ENCODE measurements around the gene IGFBP7. TPM values are rescaled to one million over a fixed set of nuclear protein-coding genes. Genes with fewer than 3 reads are reported as not detected.
A peak's percentile ranks its signal among the peaks of the same experiment; 100 is the strongest.

The IGFBP7 gene
- total RNA-seq, 1 experiment from 2014 or later: 1,151 TPM

GRCh38 chr4:57098415-57098814 lies 11.8 kb downstream of the IGFBP7 start:
- no peak overlapping the region for H3K27ac ChIP-seq
- H3K36me3 ChIP-seq: peaks cover 69% of the 10 kb centered on the region
- DNase-seq (ENCODE audit: low read depth in 1 of 2, low spot score in 2 of 2): no peak
- no peaks in the 10 kb centered on the region for H3K27me3 ChIP-seq (replicated peaks)
- no peak overlapping the region for H3K4me3 ChIP-seq
- H3K4me1 ChIP-seq (replicated peaks): peaks cover 94% of the 10 kb centered on the region
- no peaks in the 10 kb centered on the region; the same call in 1 of the 2 replicates for H3K9me3 ChIP-seq (replicated peaks)

GRCh38 chr4:57097711-57098110 lies 12.5 kb downstream of the IGFBP7 start:
- H3K4me3 ChIP-seq: no peak overlapping the region
- DNase-seq (ENCODE audit: low read depth in 1 of 2, low spot score in 2 of 2): no peak
- H3K27me3 ChIP-seq (replicated peaks): no peaks in the 10 kb centered on the region
- peaks cover 87% of the 10 kb centered on the region for H3K4me1 ChIP-seq (replicated peaks)
- no peak overlapping the region for H3K27ac ChIP-seq
- H3K9me3 ChIP-seq (replicated peaks): no peaks in the 10 kb centered on the region; the same call in 1 of the 2 replicates
- peaks cover 69% of the 10 kb centered on the region for H3K36me3 ChIP-seq

- no peak overlapping the region for H3K27ac ChIP-seq
- no peaks in the 10 kb centered on the region; the same call in 1 of the 2 replicates for H3K9me3 ChIP-seq (replicated peaks)
- H3K27me3 ChIP-seq (replicated peaks): no peaks in the 10 kb centered on the region
- no peak for DNase-seq (ENCODE audit: low read depth in 1 of 2, low spot score in 2 of 2)
- H3K4me1 ChIP-seq (replicated peaks): peaks cover 76% of the 10 kb centered on the region
- peaks cover 73% of the 10 kb centered on the region for H3K36me3 ChIP-seq
- no peak overlapping the region for H3K4me3 ChIP-seq
Measured at GRCh38 chr4:57095956-57096355, 14.2 kb downstream of the IGFBP7 start.

DNA sequence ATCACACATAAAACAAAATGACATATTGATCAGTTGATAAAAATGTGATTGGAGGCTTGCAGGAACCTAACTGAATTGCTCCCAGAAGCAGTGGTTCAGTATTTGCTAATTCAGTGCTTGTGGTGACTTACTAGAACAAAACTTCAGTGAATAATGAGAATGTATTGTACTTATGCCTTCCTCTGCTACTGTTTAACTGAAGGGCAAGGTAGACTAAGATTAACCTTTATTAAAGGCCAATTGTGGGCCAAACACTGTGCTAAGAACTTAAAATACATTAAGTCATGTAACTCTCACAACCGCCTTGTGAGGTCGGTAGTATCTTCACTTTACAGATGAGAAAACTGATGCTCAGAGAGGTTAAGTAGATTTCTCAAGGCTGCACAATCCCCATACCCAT lies 14.9 kb downstream of the IGFBP7 start:
- Histone ChIP-seq H3K36me3 (peaks cover 71% of the 10 kb centered on the region), H3K4me1 (replicated peaks) (peaks cover 70% of the 10 kb centered on the region), H3K27ac (peak overlapping the region; percentile 62), H3K4me3 (no peak overlapping the region), H3K27me3 (replicated peaks) (no peaks in the 10 kb centered on the region), H3K9me3 (replicated peaks) (no peaks in the 10 kb centered on the region; the same call in 1 of the 2 replicates)
- no peak for DNase-seq (ENCODE audit: low read depth in 1 of 2, low spot score in 2 of 2)

DNA sequence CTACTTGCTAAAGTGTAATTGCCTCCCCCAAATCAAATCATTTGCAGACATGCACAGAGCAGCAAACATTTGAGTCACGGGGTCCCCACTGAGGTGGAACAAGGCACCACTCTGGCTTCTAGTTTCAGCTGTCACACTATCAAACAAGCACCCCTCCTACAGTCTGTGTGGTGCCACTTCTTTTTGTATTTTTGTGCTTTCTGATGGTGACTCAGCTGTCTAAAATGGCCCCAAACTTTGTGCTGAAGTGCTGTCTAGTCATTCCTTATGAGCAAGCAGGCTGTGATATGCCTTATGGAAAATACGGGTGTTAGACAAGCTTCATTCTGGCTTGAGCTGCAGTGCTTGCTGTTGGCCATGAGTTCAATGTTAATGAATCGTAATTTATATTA lies 15.4 kb downstream of the IGFBP7 start:
- H3K9me3 ChIP-seq (replicated peaks): no peaks in the 10 kb centered on the region; the same call in 1 of the 2 replicates
- no peak overlapping the region for H3K4me3 ChIP-seq
- peak overlapping the region; percentile 62 for H3K27ac ChIP-seq
- H3K4me1 ChIP-seq (replicated peaks): peaks cover 73% of the 10 kb centered on the region
- H3K36me3 ChIP-seq: peaks cover 75% of the 10 kb centered on the region
- DNase-seq (ENCODE audit: low read depth in 1 of 2, low spot score in 2 of 2): peak; percentile 65 to 78
- no peaks in the 10 kb centered on the region for H3K27me3 ChIP-seq (replicated peaks)

GRCh38 chr4:57093845-57094831 lies 16.0 kb downstream of the IGFBP7 start:
- H3K4me3 ChIP-seq: no peak overlapping the region
- peak overlapping the region; percentile 62 for H3K27ac ChIP-seq
- no peak for DNase-seq (ENCODE audit: low read depth in 1 of 2, low spot score in 2 of 2)
- no peaks in the 10 kb centered on the region for H3K27me3 ChIP-seq (replicated peaks)
- H3K36me3 ChIP-seq: peaks cover 76% of the 10 kb centered on the region
- H3K4me1 ChIP-seq (replicated peaks): peaks cover 73% of the 10 kb centered on the region
- no peaks in the 10 kb centered on the region; the same call in 1 of the 2 replicates for H3K9me3 ChIP-seq (replicated peaks)

GRCh38 chr4:57091657-57092162 lies 18.5 kb downstream of the IGFBP7 start:
- Histone ChIP-seq H3K4me1 (replicated peaks) (peaks cover 53% of the 10 kb centered on the region), H3K4me3 (no peak overlapping the region), H3K36me3 (peaks cover 75% of the 10 kb centered on the region), H3K27ac (no peak overlapping the region), H3K27me3 (replicated peaks) (no peaks in the 10 kb centered on the region), H3K9me3 (replicated peaks) (no peaks in the 10 kb centered on the region; the same call in 1 of the 2 replicates)
- no peak for DNase-seq (ENCODE audit: low read depth in 1 of 2, low spot score in 2 of 2)

GRCh38 chr4:57090079-57090478 lies 20.1 kb downstream of the IGFBP7 start:
- H3K4me1 ChIP-seq (replicated peaks): peaks cover 41% of the 10 kb centered on the region
- DNase-seq (ENCODE audit: low read depth in 1 of 2, low spot score in 2 of 2): no peak
- peaks cover 72% of the 10 kb centered on the region for H3K36me3 ChIP-seq
- H3K27ac ChIP-seq: no peak overlapping the region
- no peaks in the 10 kb centered on the region; the same call in 1 of the 2 replicates for H3K9me3 ChIP-seq (replicated peaks)
- no peak overlapping the region for H3K4me3 ChIP-seq
- H3K27me3 ChIP-seq (replicated peaks): no peaks in the 10 kb centered on the region

DNA sequence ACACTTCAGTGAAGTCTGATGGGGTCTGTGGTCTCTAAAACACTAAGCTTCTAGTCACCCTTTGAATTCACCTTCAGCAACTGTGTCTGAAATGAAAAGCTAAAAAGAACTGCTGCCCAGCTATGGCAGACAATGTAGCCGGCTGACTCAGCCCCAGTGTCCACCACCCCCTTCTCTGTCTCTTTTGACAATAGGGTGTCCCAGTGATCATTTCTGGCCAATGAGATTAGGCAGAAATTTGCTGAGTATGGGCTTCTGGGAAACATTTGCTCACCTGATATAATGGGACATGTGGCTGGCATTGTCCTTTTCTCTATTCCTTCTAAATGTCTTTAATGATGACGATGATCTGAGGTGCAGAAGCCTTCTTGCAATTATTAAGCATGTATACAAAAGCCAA lies 20.6 kb downstream of the IGFBP7 start:
- peak in 1 of 2 experiments; percentile 53 for DNase-seq (ENCODE audit: low read depth in 1 of 2, low spot score in 2 of 2)
- no peaks in the 10 kb centered on the region for H3K27me3 ChIP-seq (replicated peaks)
- peaks cover 36% of the 10 kb centered on the region for H3K4me1 ChIP-seq (replicated peaks)
- peaks cover 73% of the 10 kb centered on the region for H3K36me3 ChIP-seq
- H3K4me3 ChIP-seq: no peak overlapping the region
- H3K27ac ChIP-seq: peak overlapping the region; percentile 45
- no peaks in the 10 kb centered on the region; the same call in 1 of the 2 replicates for H3K9me3 ChIP-seq (replicated peaks)

GRCh38 chr4:57086031-57086723 lies 24.0 kb downstream of the IGFBP7 start:
- Histone ChIP-seq H3K27ac (no peak overlapping the region), H3K27me3 (replicated peaks) (no peaks in the 10 kb centered on the region), H3K4me1 (replicated peaks) (peaks cover 50% of the 10 kb centered on the region), H3K36me3 (peaks cover 57% of the 10 kb centered on the region), H3K4me3 (no peak overlapping the region), H3K9me3 (replicated peaks) (no peaks in the 10 kb centered on the region)
- no peak for DNase-seq (ENCODE audit: low read depth in 1 of 2, low spot score in 2 of 2)

DNA sequence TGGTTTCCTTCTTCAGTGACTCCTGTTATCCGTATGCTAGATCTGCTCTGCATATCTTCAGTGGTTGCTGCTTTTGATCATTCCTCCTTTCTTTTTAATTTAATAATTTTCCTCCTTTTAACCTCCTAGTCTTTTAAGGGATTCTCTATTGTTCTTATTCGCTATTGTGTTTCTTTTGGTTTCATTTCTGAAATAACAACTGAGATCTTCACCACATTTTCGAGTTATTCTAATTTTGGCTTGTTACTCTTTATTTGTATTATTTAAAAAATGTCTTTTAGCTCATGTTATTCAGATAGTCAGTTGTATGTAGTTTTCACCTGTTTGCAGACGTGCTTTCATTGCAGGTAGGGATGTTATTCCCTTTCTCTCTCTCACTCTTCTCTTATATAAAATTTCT lies 24.9 kb downstream of the IGFBP7 start:
- H3K27me3 ChIP-seq (replicated peaks): no peaks in the 10 kb centered on the region
- H3K4me3 ChIP-seq: no peak overlapping the region
- no peak overlapping the region for H3K27ac ChIP-seq
- DNase-seq (ENCODE audit: low read depth in 1 of 2, low spot score in 2 of 2): no peak
- H3K4me1 ChIP-seq (replicated peaks): peaks cover 58% of the 10 kb centered on the region
- peaks cover 56% of the 10 kb centered on the region for H3K36me3 ChIP-seq
- no peaks in the 10 kb centered on the region for H3K9me3 ChIP-seq (replicated peaks)

GRCh38 chr4:57084360-57084759 lies 25.8 kb downstream of the IGFBP7 start:
- no peaks in the 10 kb centered on the region for H3K27me3 ChIP-seq (replicated peaks)
- H3K9me3 ChIP-seq (replicated peaks): no peaks in the 10 kb centered on the region
- no peak for DNase-seq (ENCODE audit: low read depth in 1 of 2, low spot score in 2 of 2)
- H3K36me3 ChIP-seq: peaks cover 49% of the 10 kb centered on the region
- H3K4me3 ChIP-seq: no peak overlapping the region
- H3K27ac ChIP-seq: no peak overlapping the region
- peaks cover 58% of the 10 kb centered on the region for H3K4me1 ChIP-seq (replicated peaks)

- no peaks in the 10 kb centered on the region for H3K9me3 ChIP-seq (replicated peaks)
- H3K27me3 ChIP-seq (replicated peaks): no peaks in the 10 kb centered on the region
- H3K36me3 ChIP-seq: peaks cover 42% of the 10 kb centered on the region
- no peak for DNase-seq (ENCODE audit: low read depth in 1 of 2, low spot score in 2 of 2)
- no peak overlapping the region for H3K4me3 ChIP-seq
- H3K27ac ChIP-seq: peak overlapping the region; percentile 89
- peaks cover 66% of the 10 kb centered on the region for H3K4me1 ChIP-seq (replicated peaks)
Measured at GRCh38 chr4:57083090-57083489, 27.1 kb downstream of the IGFBP7 start.

Data from SJSA1 (cell line).